Measurements from ENCODE around the gene LRRC47. TPM values are rescaled to one million over a fixed set of nuclear protein-coding genes. Genes with fewer than 3 reads are reported as not detected.
A peak's percentile ranks its signal among the peaks of the same experiment; 100 is the strongest.

LRRC47 gene
- total and polyA plus RNA-seq, 2 of the 8 experiments (the other 6 are each of a cell fraction or from before 2014, with no cell fraction given), result 38.3 to 82.4 TPM

DNA sequence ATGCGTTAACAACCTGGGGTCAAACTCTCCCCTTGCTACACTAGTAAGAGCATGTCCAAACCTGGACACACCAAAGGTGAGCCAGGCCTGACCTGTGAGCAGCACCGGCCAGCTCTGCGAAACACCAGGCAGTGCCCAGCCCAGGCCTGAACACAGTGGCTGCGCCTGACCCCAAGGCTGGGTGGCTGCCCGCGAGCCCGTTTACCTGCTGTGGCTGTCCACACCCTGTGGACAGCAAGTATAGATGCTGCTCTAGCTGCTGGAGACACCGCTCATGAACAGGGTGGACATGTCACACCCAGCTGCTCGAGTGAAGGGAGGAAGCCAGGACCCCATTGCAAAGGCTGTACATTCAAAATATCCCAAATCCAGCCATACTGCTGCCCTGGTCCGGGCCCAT, 51.7 kb downstream of the LRRC47 start:
- Histone ChIP-seq H3K23ac (ENCODE audit: insufficient read length) (no peak overlapping the region), H3K18ac (ENCODE audit: extremely low read depth, low read length) (no peak overlapping the region; the same call in 1 of the 2 replicates), H3K9ac (replicated peaks in 1 of 4; ENCODE audit: extremely low read depth in 1 of 4, low read depth in 3 of 4, low read length in 3 of 4) (no peak overlapping the region), H2BK120ac (replicated peaks; ENCODE audit: low read depth, low read length) (no peak overlapping the region), H3K36me3 (ENCODE audit: control insufficient read depth in 2 of 4, insufficient read depth in 4 of 4, low read length in 3 of 4) (peaks cover 10 to 37% (median 28%) of the 10 kb centered on the region in 4 experiments), H2BK12ac (ENCODE audit: low read depth, low read length) (0 out of 2 replicates have a peak overlapping the region, but pooled peaks have one; percentile 39), H2AK5ac (ENCODE audit: low read depth, low read length) (no peak overlapping the region), H2BK5ac (ENCODE audit: low read depth, low read length) (0 out of 2 replicates have a peak overlapping the region, but pooled peaks have one; percentile 60), H3K79me2 (ENCODE audit: control insufficient read depth in 1 of 2, insufficient read depth in 2 of 2, low read length in 2 of 2) (peaks cover 0 to 31% of the 10 kb centered on the region in 2 experiments; a peak in 3 of 4 replicates), H2AFZ (ENCODE audit: low read length) (no peak overlapping the region), H4K5ac (ENCODE audit: insufficient read length, low read depth, low read length) (no peak overlapping the region), H4K91ac (replicated peaks; ENCODE audit: insufficient read length, low read length) (no peak overlapping the region), H3K27ac (ENCODE audit: low read depth, low read length) (no peak overlapping the region), H4K20me1 (replicated peaks in 1 of 2; ENCODE audit: control insufficient read depth in 1 of 2, insufficient read depth in 2 of 2, low read length in 2 of 2) (peaks cover 8 to 41% of the 10 kb centered on the region in 2 experiments), H3K4me3 (ENCODE audit: extremely low read depth in 1 of 4, insufficient read depth in 2 of 4, low read depth in 3 of 4, low read length in 4 of 4) (peak overlapping the region in 1 of 4 experiments; percentile 87; a peak in 3 of 8 replicates), H2BK20ac (ENCODE audit: low read length) (no peak overlapping the region), H3K27me3 (replicated peaks in 1 of 4; ENCODE audit: control insufficient read depth in 3 of 4, extremely low read depth in 1 of 4, insufficient read depth in 3 of 4, low read length in 3 of 4) (no peaks in the 10 kb centered on the region; a peak in 1 of 7 replicates), H3K14ac (ENCODE audit: insufficient read length) (no peak overlapping the region), H3K23me2 (ENCODE audit: low read depth, low read length) (peaks cover 14% of the 10 kb centered on the region), H3K56ac (replicated peaks; ENCODE audit: insufficient read length, low read depth, low read length) (no peak overlapping the region), H3K9me3 (ENCODE audit: insufficient read depth in 2 of 2, low read depth in 1 of 2, low read length in 1 of 2) (no peaks in the 10 kb centered on the region), H3K4ac (replicated peaks; ENCODE audit: insufficient read length, low read depth, low read length) (no peak overlapping the region), H3K4me2 (ENCODE audit: insufficient read depth in 1 of 2, low read depth in 2 of 2, low read length in 2 of 2) (peak overlapping the region; percentile 75 to 97; a peak in 2 of 4 replicates), H3K79me1 (ENCODE audit: low read depth, low read length) (peaks cover 23% of the 10 kb centered on the region), H4K8ac (ENCODE audit: extremely low read depth, insufficient read depth, low read length) (no peak overlapping the region; the same call in 1 of the 2 replicates), H3K4me1 (replicated peaks in 1 of 4; ENCODE audit: control insufficient read depth in 3 of 4, insufficient read depth in 4 of 4, low read length in 3 of 4) (peaks cover 0 to 16% (median 13%) of the 10 kb centered on the region in 4 experiments; a peak in 6 of 7 replicates), H2BK15ac (ENCODE audit: low read length) (no peak overlapping the region)
- no peak for FAIRE-seq
- DNase-seq (ENCODE audit: low read depth in 1 of 2, low spot score in 2 of 2), result no peak
- CTCF ChIA-PET (ENCODE audit: partially characterized antibody), result interaction anchor here (0.7 to 3.1 kb wide), 5 partner anchors 14 to 254 kb away, joined by 3 to 8 read pairs (median 4); no protein-coding TSS in a partner anchor
- POLR2A ChIA-PET (ENCODE audit: partially characterized antibody), result interaction anchor here (2.1 to 2.6 kb wide), 2 partner anchors 9 to 11 kb away, joined by 7 to 12 read pairs; no protein-coding TSS in a partner anchor
- WGBS, 2 experiments (ENCODE audit: extremely low coverage in 1 of 2, insufficient coverage in 1 of 2, insufficient read length in 1 of 2, insufficient replicate concordance in 2 of 2, low coverage in 1 of 2, low lambda C conversion rate in 2 of 2, missing lambda C conversion rate in 1 of 2), result 88% methylated on average over 10 of the region's 10 CpGs; no CpG with 5 or more reads in 1 of the 2 experiments
- no peak for TF ChIP-seq HDAC2 (IDR thresholded peaks at IDR 0.05; ENCODE audit: borderline replicate concordance in 1 of 2, low read depth in 2 of 2, low read length in 2 of 2)
- TF ChIP-seq ATF2 (IDR thresholded peaks at IDR 0.05; ENCODE audit: low read length), result no peak
- no peak for TF ChIP-seq EP300 (IDR thresholded peaks at IDR 0.05; ENCODE audit: borderline replicate concordance in 1 of 2, low read depth in 2 of 2, low read length in 2 of 2)
- TF ChIP-seq MAX (IDR thresholded peaks at IDR 0.05), result no peak
- TF ChIP-seq SP2 (IDR thresholded peaks at IDR 0.05; ENCODE audit: low read length), result no peak
- no peak for TF ChIP-seq JUND (IDR thresholded peaks at IDR 0.05; ENCODE audit: low read length)
- no peak for TF ChIP-seq RFX5 (IDR thresholded peaks at IDR 0.05; ENCODE audit: borderline replicate concordance, low read depth, low read length)
- no peak for TF ChIP-seq RBBP5 (IDR thresholded peaks at IDR 0.05; ENCODE audit: borderline replicate concordance, low read depth, low read length)
- no peak for TF ChIP-seq E2F6 (IDR thresholded peaks at IDR 0.05)

Measured in H1 (cell line).